H9 (cell line): ENCODE data around the gene PKP3. TPM values are rescaled to one million over a fixed set of nuclear protein-coding genes. Genes with fewer than 3 reads are reported as not detected.

ENCODE experiments used
- DNase-seq: peaks from one replicate; pipeline ENCODE4 v3.0.0-alpha.2; 2017
- H2AFZ ChIP-seq: one replicate; pipeline ENCODE4 v1.6.1; 2013; ENCODE audit warnings: mild to moderate bottlenecking, low read length, control low read depth, moderate library complexity
- H2AK5ac ChIP-seq: 2 replicates; pipeline ENCODE4 v1.6.1; 2013; ENCODE audit warnings: low read length, control low read depth, mixed read lengths; ENCODE audit not compliant: insufficient read length
- H2BK120ac ChIP-seq: one replicate; pipeline ENCODE4 v1.6.1; 2013; ENCODE audit warnings: low read depth, mild to moderate bottlenecking, low read length, control low read depth, inconsistent platforms; ENCODE audit not compliant: poor library complexity, severe bottlenecking
- H2BK12ac ChIP-seq: 2 replicates; pipeline ENCODE4 v1.6.1; 2013; ENCODE audit warnings: low read length, control low read depth, mixed read lengths, low read depth; ENCODE audit not compliant: insufficient read length
- H2BK15ac ChIP-seq: 2 replicates; pipeline ENCODE4 v1.6.1; 2013; ENCODE audit warnings: low read depth, low read length, control low read depth
- H2BK20ac ChIP-seq: one replicate; pipeline ENCODE4 v1.6.1; 2013; ENCODE audit warnings: low read depth, mild to moderate bottlenecking, low read length, control low read depth, inconsistent platforms; ENCODE audit not compliant: poor library complexity, severe bottlenecking
- H2BK5ac ChIP-seq: 2 replicates; pipeline ENCODE4 v1.6.1; 2013; ENCODE audit warnings: low read length, control low read depth, mixed read lengths; ENCODE audit not compliant: insufficient read length
- H3K14ac ChIP-seq: 2 replicates; pipeline ENCODE4 v1.6.1; 2013; ENCODE audit warnings: low read length, control low read depth; ENCODE audit not compliant: insufficient read depth
- H3K18ac ChIP-seq: 2 replicates; pipeline ENCODE4 v1.6.1; 2013; ENCODE audit warnings: low read depth, mild to moderate bottlenecking, mixed read lengths, low read length, control low read depth; ENCODE audit not compliant: insufficient read length
- H3K23ac ChIP-seq: 2 replicates; pipeline ENCODE4 v1.6.1; 2013; ENCODE audit warnings: low read length, control low read depth, mixed read lengths, low read depth; ENCODE audit not compliant: insufficient read length
- H3K23me2 ChIP-seq: 2 replicates; pipeline ENCODE4 v1.6.1; 2013; ENCODE audit warnings: low read depth, mild to moderate bottlenecking, mixed read lengths, low read length, control low read depth; ENCODE audit not compliant: insufficient read length, poor library complexity, severe bottlenecking
- H3K27ac ChIP-seq: 2 replicates; pipeline ENCODE4 v1.5.1; 2013; ENCODE audit warnings: low read length, control low read depth, mixed read lengths, low read depth; ENCODE audit not compliant: insufficient read length
- H3K27me3 ChIP-seq: 2 replicates; pipeline ENCODE4 v1.6.1; 2013; ENCODE audit warnings: low read length, control low read depth, inconsistent platforms; ENCODE audit not compliant: insufficient read depth
- H3K4ac ChIP-seq: 2 replicates; pipeline ENCODE4 v1.6.1; 2013; ENCODE audit warnings: low read depth, mild to moderate bottlenecking, control low read depth, inconsistent platforms, low read length, moderate library complexity
- H3K4me1 ChIP-seq: 2 replicates; pipeline ENCODE4 v1.6.1; 2013; ENCODE audit warnings: low read length, control low read depth, inconsistent platforms; ENCODE audit not compliant: insufficient read depth
- H3K4me2 ChIP-seq: 2 replicates; pipeline ENCODE4 v1.6.1; 2013; ENCODE audit warnings: low read length, control low read depth, mixed read lengths; ENCODE audit not compliant: insufficient read length, insufficient read depth
- H3K56ac ChIP-seq: 2 replicates; pipeline ENCODE4 v1.6.1; 2013; ENCODE audit warnings: low read depth, mild to moderate bottlenecking, mixed read lengths, low read length, control low read depth; ENCODE audit not compliant: insufficient read length
- H3K79me1 ChIP-seq: 2 replicates; pipeline ENCODE4 v1.6.1; 2013; ENCODE audit warnings: low read depth, mild to moderate bottlenecking, moderate library complexity, low read length, control low read depth, inconsistent platforms; ENCODE audit not compliant: insufficient read depth, poor library complexity, severe bottlenecking
- H3K79me2 ChIP-seq: 2 replicates; pipeline ENCODE4 v1.6.1; 2013; ENCODE audit warnings: low read length, control low read depth, inconsistent platforms; ENCODE audit not compliant: insufficient read depth
- H3K9ac ChIP-seq: 2 replicates; pipeline ENCODE4 v1.6.1; 2013; ENCODE audit warnings: low read length, control low read depth, mixed read lengths; ENCODE audit not compliant: insufficient read length; ENCODE audit errors: extremely low read depth
- H3K9me3 ChIP-seq: one replicate; pipeline ENCODE4 v1.6.1; 2013; ENCODE audit warnings: low read depth, low read length, inconsistent platforms; ENCODE audit not compliant: control insufficient read depth
- H3T11ph ChIP-seq: one replicate; pipeline ENCODE4 v1.6.1; 2013; ENCODE audit warnings: mild to moderate bottlenecking, low read length, control low read depth, inconsistent platforms
- H4K20me1 ChIP-seq: one replicate; pipeline ENCODE4 v1.6.1; 2013; ENCODE audit not compliant: control insufficient read depth, insufficient read length, insufficient read depth
- H4K5ac ChIP-seq: 2 replicates; pipeline ENCODE4 v1.6.1; 2013; ENCODE audit warnings: low read depth, mild to moderate bottlenecking, mixed read lengths, low read length, control low read depth; ENCODE audit not compliant: insufficient read length
- H4K8ac ChIP-seq: replicated peaks from 2 replicates; pipeline ENCODE4 v1.6.1; 2013; ENCODE audit warnings: low read length, control low read depth, mixed read lengths, low read depth; ENCODE audit not compliant: insufficient read length
- H4K91ac ChIP-seq: 2 replicates; pipeline ENCODE4 v1.6.1; 2013; ENCODE audit warnings: low read depth, mild to moderate bottlenecking, moderate library complexity, mixed read lengths, low read length, control low read depth; ENCODE audit not compliant: insufficient read length
- H3K27ac Mint-ChIP-seq, 3 experiments: 2 replicates in 2 of 3; 3 replicates in 1 of 3; pipeline ENCODE4 v1.8.0; 2020 to 2021; ENCODE audit warnings: mixed read lengths in 3 of 3, mild to moderate bottlenecking in 1 of 3, moderate library complexity in 1 of 3
- H3K27me3 Mint-ChIP-seq: 2 replicates; pipeline ENCODE4 v1.8.0; 2021; ENCODE audit warnings: low read depth, mild to moderate bottlenecking, moderate library complexity, mixed read lengths
- H3K36me3 Mint-ChIP-seq, 3 experiments: 2 replicates in 2 of 3; 3 replicates in 1 of 3; pipeline ENCODE4 v1.8.0; 2020 to 2021; ENCODE audit warnings: low read depth in 3 of 3, mixed read lengths in 3 of 3; ENCODE audit not compliant: insufficient read depth in 1 of 3
- H3K4me1 Mint-ChIP-seq, 2 experiments: 2 replicates each; pipeline ENCODE4 v1.8.0; 2020; ENCODE audit warnings: mixed read lengths in 2 of 2
- H3K4me3 Mint-ChIP-seq, 2 experiments: 2 replicates in 1 of 2; 3 replicates in 1 of 2; pipeline ENCODE4 v1.8.0; 2020 to 2021; ENCODE audit warnings: mild to moderate bottlenecking in 2 of 2, mixed read lengths in 2 of 2, moderate library complexity in 1 of 2
- H3K9me3 Mint-ChIP-seq, 2 experiments: 2 replicates in 1 of 2; 3 replicates in 1 of 2; pipeline ENCODE4 v1.8.0; 2020; ENCODE audit warnings: mild to moderate bottlenecking in 2 of 2, mixed read lengths in 2 of 2, moderate library complexity in 1 of 2
- CTCF ChIP-seq: fragments of 200-600 bp; sonication (generic); conservative IDR thresholded peaks from 3 replicates; pipeline ENCODE4 v1.8.0; 2021; ENCODE audit warnings: antibody characterized with exemption, mild to moderate bottlenecking
- WGBS: extraction: QIAGEN DNeasy Blood & Tissue Kit; methylation state at CpG from one replicate; pipeline ENCODE4 v1.1.7; 2013; ENCODE audit warnings: missing lambda C conversion rate, low lambda C conversion rate, mixed read lengths; ENCODE audit not compliant: insufficient read length; ENCODE audit errors: extremely low coverage; 5-methylcytosine and 5-hydroxymethylcytosine counted together
- total RNA-seq: library from RNA; stranded (reverse); gene quantifications from 2 replicates; pipeline ENCODE4 v1.2.1, GENCODE V29; 2021

PKP3 gene
- total RNA-seq, 1 experiment from 2014 or later: 41.7 TPM

- Histone ChIP-seq H4K20me1 (no peaks in the 10 kb centered on the region), H3K18ac (no peak overlapping the region), H2AK5ac (no peak overlapping the region), H3T11ph (no peak overlapping the region), H2BK20ac (no peak overlapping the region), H3K4me1 (no peaks in the 10 kb centered on the region), H3K79me2 (no peaks in the 10 kb centered on the region), H3K4ac (no peak overlapping the region), H3K23ac (no peak overlapping the region), H3K27me3 (no peaks in the 10 kb centered on the region), H3K9ac (no peak overlapping the region), H2BK120ac (no peak overlapping the region), H3K27ac (no peak overlapping the region), H2BK5ac (no peak overlapping the region), H2AFZ (no peak overlapping the region), H4K5ac (no peak overlapping the region), H3K23me2 (no peaks in the 10 kb centered on the region), H3K9me3 (peaks cover under 1% of the 10 kb centered on the region), H4K8ac (no peak overlapping the region), H4K91ac (no peak overlapping the region), H2BK15ac (no peak overlapping the region), H3K79me1 (no peaks in the 10 kb centered on the region), H3K56ac (no peak overlapping the region), H3K4me2 (no peak overlapping the region), H2BK12ac (no peak overlapping the region), H3K14ac (no peak overlapping the region)
- H3K27ac Mint-ChIP-seq: no peak overlapping the region
- H3K4me1 Mint-ChIP-seq: peaks cover 0 to 3% of the 10 kb centered on the region in 2 experiments; a peak in 1 of 4 replicates
- peaks cover 3 to 13% (median 7%) of the 10 kb centered on the region in 3 experiments; a peak in 6 of 7 replicates for H3K36me3 Mint-ChIP-seq
- no peak for TF ChIP-seq CTCF
- H3K4me3 Mint-ChIP-seq: no peak overlapping the region
- H3K27me3 Mint-ChIP-seq: peaks cover 2% of the 10 kb centered on the region
- peaks cover 4 to 6% of the 10 kb centered on the region in 2 experiments for H3K9me3 Mint-ChIP-seq
- DNase-seq: no peak
- no CpG with 5 or more reads among the region's 13 CpGs for WGBS
These were observed 37.9 kb downstream of the PKP3 start for GRCh38 chr11:431921-432320.
